Measurements from ENCODE around the gene RAPGEF2.
"Not testable (repeated sequence)": the region's sequence is repeated elsewhere in the genome, so short reads cannot be mapped to it uniquely, and the experiment has no call there.

Gene RAPGEF2, protein sequence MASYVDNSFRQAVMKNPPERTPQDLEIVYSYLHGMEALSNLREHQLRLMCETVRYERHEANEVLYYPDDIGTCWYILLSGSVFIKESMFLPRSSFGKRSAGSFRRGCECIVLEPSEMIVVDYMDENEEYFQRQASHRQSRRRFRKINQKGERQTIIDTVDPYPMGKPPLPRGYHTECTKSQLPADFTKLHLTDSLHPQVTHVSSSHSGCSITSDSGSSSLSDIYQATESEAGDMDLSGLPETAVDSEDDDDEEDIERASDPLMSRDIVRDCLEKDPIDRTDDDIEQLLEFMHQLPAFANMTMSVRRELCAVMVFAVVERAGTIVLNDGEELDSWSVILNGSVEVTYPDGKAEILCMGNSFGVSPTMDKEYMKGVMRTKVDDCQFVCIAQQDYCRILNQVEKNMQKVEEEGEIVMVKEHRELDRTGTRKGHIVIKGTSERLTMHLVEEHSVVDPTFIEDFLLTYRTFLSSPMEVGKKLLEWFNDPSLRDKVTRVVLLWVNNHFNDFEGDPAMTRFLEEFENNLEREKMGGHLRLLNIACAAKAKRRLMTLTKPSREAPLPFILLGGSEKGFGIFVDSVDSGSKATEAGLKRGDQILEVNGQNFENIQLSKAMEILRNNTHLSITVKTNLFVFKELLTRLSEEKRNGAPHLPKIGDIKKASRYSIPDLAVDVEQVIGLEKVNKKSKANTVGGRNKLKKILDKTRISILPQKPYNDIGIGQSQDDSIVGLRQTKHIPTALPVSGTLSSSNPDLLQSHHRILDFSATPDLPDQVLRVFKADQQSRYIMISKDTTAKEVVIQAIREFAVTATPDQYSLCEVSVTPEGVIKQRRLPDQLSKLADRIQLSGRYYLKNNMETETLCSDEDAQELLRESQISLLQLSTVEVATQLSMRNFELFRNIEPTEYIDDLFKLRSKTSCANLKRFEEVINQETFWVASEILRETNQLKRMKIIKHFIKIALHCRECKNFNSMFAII (N-terminal part only)

DNA sequence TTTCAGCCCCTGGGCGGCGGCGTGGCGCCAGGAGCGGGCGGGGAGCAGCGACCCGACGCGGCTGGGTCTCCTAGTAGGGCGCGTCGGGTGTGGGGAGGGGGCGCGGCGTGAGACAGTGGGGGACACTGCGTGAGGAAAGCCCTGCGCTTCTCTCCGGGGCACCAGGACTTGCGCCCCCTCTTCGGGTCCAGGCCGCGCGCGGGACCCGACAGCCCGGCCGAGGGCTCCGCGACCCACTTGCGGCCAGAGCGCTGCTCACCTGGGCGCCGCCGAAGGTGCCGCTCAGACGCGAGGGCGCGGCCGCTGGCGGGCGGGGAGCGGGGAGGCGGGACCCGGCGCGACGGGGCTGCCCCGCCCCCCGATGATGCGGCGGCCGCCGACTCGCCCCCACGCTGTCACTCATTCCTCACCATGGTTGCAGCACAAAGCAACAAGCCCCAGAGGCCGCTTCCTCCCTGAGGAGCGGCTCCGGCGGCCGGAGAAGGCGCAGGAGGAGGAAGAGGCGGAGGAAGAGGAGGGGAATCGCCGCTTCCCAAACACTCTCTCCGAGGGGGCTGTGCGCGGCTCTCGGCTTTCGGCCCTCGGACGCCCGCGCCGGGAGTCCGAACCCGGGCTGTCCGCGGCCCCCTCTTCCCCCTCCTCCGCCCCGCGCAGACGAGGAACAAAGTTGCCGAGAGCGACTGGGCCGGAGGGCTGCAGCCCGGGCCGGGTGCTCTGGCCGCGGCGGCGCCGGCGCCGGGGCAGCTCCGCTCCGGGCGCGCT, at the start of gene RAPGEF2:
Gene RAPGEF2 (plus strand): TSS at position 458 of the 762 bp plus-strand sequence. CDS start 1,084 bp downstream, outside the sequence.
- peak; percentile 52 for DNase-seq

DNA sequence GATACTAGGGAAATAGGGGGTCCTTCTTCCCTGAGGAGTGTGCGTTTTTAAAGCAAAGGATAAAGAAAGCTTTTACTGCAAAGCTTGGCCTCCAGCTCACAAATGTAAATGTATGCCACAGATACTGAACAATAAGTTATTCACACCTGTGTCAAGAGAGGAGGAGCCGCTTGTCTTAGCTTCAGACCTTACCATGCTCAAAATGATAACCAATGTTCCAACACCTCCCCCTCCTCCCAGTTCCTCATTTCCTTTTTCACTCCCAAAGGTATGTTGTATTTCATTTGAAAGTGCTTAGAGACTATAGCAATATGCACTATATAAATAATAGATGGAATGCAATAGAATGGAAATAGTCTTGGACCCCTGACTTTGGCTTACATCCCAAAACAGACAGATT, 47.0 kb upstream of the RAPGEF2 start:
- no peak for DNase-seq

DNA sequence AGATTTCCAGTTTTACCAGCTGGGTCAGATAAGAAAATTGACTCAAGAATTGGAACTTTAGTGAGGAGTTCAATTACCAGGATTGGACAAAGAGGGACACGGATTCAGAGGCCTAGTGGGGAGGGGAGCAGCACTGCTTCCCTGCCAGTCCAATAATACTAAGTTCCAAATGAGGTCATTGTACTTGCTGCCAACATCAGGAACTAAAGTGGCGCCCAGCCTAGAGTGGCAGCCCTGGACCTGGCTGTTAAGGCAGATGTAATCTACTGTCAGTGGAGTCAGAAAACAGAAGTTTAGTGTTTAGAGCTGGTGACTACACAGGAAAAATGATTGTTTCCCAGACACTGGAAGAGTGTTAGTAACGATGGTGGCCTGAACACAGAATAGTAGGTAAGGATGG, 42.7 kb upstream of the RAPGEF2 start:
- no peak for DNase-seq

DNA sequence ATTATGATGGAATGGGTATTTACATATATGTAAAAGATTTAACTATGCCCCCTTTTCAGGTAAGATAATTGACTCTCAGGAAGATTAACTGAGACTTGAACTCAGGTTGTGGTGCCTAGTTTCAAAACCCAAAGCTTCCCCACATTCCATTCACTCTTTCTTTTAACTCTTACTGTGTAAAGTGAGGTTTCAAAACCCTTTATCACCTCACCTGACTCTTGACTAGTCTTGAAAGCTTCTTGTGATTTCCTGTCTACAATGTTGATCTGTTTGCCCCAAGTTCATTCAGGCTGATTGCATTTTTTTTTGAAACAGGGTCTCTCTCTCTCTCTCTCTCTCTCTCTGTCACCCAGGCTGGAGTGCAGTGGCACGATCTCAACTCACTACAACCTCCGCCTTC, 40.5 kb upstream of the RAPGEF2 start:
- no peak for DNase-seq

DNA sequence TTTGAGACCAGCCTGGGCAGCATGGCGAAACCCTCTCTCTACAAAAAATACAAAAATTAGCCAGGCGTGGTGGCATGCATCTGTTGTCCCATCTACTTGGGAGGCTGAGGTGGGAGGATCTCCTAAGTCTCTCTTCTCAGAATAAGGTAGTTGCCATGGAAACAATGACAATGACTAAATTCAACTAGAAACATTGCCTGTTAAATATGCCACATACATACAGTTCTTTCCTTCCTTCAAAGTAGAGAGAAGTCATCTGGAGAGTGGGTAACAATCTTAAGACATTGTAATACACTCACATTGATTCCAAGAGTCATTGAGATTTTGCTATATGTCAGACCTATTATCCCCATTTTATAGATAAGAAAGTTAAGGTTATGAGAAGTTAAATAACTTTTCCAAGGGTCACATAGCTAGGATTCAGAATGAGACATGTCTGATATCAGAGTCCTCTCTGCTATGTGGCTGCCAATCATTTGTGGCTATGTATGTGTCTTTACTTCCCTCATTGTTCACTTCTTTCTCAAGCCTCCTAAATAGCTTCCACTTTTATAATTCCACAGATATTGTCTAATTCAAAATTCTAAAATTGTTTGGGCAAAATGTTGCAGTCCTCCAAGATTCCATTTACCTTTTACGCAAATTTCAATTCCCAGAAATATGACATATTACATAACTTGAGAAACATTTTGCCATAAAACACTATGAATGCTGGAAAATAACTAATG, 37.2 kb upstream of the RAPGEF2 start:
- DNase-seq: no peak

DNA sequence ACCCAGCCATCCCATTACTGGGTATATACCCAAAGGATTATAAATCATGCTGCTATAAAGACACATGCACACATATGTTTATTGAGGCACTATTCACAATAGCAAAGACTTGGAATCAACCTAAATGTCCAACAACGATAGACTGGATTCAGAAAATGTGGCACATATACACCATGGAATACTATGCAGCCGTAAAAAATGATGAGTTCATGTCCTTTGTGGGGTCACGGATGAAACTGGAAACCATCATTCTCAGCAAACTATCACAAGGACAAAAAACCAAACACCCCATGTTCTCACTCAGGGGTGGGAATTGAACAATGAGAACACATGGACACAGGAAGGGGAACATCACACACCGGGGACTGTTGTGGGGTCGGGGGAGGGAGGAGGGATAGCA, 34.7 kb upstream of the RAPGEF2 start:
- DNase-seq: not testable (repeated sequence)

DNA sequence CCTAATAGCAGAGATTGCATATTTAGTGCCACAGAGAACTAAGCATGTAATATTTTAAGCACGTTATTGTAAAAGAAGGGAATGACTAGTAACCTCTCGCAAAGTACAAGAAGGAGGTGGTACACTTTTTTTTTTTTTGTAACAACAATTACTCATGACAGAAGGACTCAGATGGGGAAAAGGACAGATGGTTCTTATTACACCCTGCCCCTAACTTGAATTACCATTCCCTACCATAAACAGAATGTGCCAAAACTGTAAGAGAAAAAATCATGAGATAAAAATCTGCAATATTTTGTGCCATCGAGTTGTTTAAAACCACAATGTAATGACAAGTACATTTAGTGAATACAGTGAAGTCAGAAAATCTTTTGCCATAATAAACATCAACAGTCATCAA, 33.0 kb upstream of the RAPGEF2 start:
- DNase-seq: no peak

DNA sequence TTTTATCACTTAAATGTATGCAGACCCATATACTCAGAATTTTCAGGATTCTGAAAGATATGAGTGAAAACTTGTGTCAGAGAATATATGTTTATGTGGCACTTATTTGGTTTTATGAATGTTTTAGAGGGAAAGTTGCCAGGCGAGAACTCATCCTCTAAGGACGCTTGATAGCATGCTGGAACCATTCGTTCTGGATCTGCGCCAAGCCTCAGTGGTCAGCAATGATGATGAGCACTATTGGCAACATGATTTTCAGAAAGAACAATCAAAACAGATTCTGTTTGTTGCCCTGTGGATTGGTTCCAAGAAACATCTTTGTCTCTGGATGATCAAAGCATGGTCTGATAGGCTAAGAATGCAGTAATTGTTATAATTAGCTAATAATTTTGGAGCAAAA, 32.1 kb upstream of the RAPGEF2 start:
- no peak for DNase-seq

DNA sequence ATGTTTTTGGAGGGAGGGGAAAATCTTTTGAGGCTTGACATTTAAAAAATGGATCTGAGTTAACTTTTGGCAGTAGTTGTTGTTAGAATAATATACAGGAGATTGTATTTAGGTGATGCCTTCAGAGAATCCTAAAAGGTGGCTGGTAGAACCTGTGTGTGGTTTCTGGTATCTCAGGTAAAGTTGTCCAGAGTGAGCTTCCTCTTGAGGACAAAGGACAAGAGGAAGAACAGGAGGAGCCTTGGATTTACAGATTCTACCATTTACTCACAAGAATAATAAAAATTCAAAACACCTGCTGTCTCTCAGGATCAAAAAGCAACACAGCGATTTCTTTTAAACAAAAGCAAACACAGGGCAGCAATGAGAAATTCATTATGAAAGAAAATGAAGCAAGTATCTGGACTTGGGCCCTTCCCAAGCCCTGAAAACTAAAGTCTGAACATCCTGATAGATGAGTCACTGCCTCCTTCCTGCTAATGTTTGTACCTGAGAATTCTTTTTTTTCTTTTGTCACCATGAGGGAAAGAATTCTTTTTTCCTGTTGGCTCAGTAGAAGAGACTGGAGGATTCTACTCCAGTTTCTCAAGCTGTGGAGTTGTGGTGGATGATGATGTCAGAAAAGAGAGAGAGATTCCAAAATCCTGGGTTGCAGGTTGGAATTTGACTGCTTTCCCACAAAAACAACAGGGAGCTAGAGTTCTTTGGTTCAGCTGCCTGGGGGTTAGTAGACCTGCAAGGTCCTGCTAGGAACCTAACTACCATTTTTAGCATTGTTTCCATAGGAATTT, 31.5 kb upstream of the RAPGEF2 start:
- no peak for DNase-seq

DNA sequence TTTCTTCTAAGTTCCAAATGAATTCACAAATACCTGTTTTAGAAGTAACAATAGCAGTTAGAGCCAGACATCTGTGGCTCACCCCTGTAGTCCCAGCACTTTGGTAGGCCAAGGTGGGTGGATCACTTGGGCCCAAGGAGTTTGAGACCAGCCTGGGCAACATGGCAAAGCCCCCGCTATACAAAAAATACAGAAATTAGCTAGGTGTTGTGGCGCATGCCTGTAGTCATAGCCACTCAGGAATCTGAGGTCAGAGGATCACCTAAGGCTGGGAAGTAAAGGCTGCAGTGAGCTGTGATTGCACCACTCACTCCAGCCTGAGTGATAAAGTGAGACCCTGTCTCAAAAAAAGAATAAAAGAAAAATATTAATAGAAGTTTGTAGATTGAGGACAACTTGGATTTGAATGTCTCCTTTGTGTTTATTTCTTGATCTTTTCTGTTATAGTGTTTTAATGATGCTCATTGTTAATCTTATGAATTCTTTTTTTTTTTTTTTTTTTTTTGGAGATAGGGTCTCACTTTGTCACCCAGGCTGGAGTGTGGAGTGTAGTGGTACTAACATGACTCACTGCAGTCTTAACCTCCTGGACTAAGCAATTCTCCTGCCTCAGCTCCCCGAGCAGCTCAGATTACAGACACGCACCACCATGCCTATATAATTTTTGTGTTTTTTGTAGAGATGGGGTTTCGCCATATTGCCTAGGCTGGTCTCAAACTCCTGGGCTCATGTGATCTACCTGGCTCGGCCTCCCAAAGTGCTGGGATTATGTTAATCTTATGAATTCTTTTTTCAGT, 30.7 kb upstream of the RAPGEF2 start:
- no peak for DNase-seq

DNA sequence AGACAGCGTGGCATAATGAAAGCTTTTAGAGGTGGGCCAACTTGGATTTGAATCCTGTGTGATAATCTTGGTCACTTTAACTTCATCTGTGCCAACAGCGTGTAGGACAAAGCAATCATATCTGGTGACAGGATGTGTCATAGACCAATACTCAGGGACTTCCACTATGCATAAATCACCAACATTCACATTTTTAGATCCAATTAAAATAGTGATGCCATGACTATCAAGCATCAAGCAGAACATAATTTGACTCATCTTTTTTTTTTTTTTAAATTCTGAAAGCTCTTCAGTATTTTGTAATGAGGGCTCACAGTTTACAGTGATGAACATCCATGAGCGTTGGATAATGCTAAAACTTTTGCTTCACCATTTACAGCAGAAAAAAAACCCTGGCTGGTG, 27.3 kb upstream of the RAPGEF2 start:
- no peak for DNase-seq

DNA sequence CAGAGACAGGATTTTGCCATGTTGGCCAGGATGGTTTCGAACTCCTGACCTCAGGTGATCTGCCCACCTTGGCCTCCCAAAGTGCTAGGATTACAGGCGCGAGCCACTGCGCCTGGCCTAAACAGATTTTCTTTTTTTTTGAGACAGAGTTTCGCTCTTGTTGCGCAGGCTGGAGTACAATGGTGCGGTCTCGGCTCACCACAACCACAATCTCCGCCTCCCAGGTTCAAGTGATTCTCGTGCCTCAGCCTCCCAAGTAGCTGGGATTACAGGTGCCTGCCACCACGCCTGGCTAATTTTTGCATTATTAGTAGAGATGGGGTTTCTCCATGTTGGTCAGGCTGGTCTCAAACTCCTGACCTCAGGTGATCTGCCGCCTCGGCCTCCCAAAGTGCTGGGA, 25.9 kb upstream of the RAPGEF2 start:
- DNase-seq: not testable (repeated sequence)

DNA sequence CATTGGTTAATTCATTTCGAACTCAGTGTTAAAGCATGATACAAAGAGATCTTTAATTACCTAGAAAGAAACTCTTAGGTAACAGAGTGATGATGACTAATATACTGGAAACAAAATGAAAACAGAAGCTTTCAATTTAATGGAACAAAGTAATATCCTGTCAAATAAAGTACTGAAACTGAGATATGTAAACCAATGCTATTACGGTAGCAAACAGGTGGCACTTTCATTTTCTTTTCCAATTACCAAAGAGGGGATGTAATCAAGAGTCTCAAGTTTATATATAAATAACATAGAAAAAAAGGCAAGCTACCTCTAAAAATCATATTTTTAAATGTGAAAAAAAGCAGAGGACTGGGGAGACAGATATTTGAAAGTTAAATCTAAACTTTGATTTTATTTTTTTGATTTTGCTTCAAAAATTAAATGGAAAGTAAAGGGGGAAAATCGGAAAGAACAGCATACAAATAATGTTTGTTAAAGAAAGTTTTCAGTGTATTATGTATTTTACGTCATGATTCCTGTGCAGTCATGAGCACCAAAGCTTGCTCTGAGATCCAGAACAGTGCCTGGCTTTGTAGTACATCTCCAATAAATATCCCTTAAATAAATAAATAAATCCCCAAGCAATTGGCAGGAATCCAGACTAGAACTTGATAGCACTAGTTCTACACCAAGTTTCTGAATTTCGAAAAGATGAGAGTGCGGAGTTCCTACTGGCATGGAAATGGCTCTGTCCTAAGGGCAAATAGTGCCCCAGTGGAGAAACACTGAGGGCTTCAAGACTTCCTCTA, 25.0 kb upstream of the RAPGEF2 start:
- no peak for DNase-seq

DNA sequence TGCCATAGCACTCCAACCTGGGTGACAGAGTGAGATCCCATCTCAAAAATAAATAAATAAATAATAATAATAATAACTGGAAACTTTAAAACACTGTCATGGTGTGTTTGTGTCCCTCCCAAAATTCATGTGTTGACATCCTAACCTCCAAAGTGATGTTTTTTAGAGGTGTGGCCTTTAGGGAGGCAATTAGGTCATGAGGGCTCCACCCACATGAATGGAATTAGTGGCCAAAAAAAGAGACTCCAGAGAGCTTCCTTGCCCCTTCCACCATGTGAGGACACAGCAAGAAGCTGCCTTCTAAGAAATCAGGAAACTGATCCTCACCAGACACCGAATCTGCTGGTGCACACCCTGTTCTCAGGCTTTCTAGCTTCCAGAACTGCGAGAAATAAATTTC, 23.8 kb upstream of the RAPGEF2 start:
- no peak for DNase-seq

DNA sequence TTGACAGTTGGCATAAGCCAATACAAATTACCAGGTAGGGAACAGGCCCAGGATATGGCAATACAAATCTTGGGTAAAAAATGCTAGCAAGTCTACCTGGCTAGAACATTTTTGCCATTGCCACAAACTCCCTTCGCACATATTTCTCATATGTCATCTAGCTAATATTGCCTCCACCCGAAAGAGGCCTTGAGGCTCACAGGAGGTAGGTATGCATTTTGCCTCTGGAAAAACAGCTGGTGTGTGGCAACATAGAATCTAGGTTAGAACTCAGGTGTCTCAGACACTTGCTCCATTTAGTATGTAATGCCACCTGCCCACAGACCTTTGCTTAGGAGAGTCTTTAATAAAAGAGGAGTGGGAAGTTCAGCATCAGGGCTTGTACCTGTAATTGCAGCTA, 16.3 kb upstream of the RAPGEF2 start:
- DNase-seq: no peak

DNA sequence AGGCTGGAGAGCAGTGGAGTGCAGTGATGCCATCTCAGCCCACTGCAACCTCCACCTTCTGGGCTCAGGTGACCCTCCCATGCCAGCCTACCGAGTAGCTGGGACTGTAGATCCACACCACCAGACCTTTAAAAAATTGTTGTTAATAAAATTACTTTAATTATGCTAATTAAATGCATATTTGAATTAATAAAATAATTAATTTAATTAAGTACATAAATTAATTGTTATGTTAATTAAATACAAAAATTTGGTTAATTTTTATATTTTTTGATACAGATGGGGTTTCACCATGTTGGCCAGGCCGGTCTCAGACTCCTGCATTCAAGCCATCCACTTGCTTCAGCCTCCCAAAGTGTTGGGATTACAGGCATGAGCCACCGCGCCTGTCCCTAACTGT, 12.6 kb upstream of the RAPGEF2 start:
- DNase-seq: no peak

DNA sequence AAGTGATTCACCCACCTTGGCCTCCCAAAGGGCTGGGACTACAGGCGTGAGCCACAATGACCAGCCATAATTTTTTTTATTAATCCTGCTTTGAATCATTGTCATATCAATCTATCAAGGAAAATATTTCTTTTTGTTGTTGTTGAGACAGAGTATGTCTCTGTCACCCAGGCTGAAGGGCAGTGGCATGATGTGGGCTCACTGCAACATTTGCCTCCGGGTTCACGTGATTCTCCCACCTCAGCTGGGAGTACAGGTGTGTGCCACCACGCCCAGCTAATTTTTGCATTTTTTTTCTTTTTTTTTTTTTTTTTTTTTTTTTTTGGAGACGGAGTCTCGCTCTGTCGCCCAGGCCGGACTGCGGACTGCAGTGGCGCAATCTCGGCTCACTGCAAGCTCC, 8.7 kb upstream of the RAPGEF2 start:
- DNase-seq: not testable (repeated sequence)

DNA sequence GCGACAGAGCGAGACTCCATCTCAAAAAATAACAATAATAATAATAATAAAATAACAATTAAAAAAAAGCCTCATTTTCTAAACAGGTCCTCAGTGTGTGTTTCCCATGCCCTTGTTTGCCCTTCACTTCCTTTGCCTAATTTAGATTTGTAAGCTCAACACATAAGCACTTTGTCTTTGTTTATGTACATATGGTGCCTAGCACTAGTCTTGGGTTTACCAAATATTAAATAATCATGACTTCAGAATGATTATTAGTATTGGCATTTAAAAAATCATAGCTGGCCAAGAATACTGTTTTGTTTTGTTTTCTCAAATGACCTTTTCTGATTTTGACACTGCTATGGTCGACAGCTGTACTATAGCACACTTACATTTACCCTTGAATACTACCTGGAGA, 6.4 kb upstream of the RAPGEF2 start:
- DNase-seq: no peak

DNA sequence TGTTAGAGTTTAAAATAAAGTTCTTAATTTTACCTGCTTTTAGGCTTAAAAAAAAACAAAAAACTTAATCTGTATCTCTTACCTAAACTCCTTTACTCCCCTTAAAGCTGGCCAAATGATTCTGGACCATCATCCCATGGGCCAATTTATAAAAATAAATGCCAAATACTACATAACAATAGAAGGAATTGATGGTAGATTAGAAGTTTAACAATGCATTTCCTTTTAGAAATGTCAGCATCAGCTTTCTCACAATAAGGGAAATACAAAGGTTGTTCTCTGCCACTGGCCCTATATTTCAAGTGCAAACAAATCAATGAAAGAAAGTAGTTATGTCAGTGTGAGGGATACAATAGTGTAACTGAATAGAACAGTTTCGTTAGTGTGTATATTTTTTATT, 5.7 kb upstream of the RAPGEF2 start:
- no peak for DNase-seq

DNA sequence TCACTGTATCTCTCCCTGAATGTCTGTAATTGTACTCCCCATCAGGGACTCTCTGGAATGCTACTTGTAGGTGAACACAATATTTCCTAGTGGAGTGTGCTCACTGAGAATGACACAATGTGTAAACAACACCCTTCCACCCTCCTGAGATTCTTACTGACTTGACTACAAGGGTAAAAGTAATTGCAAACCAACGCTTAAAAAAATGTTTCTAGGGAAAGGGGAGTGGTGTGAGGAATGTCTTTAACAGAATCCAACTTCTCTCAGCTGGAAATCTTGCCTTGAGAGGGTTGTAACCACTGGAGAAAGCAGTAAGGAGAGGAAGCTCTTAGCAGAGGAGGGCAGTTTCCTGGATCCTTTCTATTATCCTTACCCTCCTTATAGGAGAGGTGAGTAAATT, 5.1 kb upstream of the RAPGEF2 start:
- no peak for DNase-seq

Measured in NCI-H2081 treated with DMSO at 0.1 percent for 48 hours (cell line).